ENCODE measurements around the gene CD82. TPM values are rescaled to one million over a fixed set of nuclear protein-coding genes. Genes with fewer than 3 reads are reported as not detected.

The CD82 gene
- polyA plus RNA-seq, 1 donor (not counting 4 experiments of a cell fraction or from before 2014, with no cell fraction given): 118 TPM

- peak overlapping the region; percentile 10 for H3K27ac ChIP-seq (ENCODE audit: control insufficient read depth, insufficient read depth, low read length)
- no peak for DNase-seq (ENCODE audit: low read depth, low spot score)
- no peak for FAIRE-seq
- no peaks in the 10 kb centered on the region for H3K27me3 ChIP-seq (ENCODE audit: control insufficient read depth, extremely low read depth, insufficient read depth, low read length)
- H2AFZ ChIP-seq (ENCODE audit: control insufficient read depth, low read length): no peak overlapping the region
- H3K79me2 ChIP-seq (ENCODE audit: control insufficient read depth, insufficient read depth, low read length): peaks cover 67% of the 10 kb centered on the region
- TF ChIP-seq CTCF (optimal IDR thresholded peaks at IDR 0.05 in 1 of 3, IDR thresholded peaks at IDR 0.05 in 1 of 3, conservative IDR thresholded peaks at IDR 0.05 in 1 of 3; ENCODE audit: extremely low read depth in 1 of 3, insufficient read depth in 2 of 3, low read length in 3 of 3) (no peak), EZH2 (IDR thresholded peaks at IDR 0.05; ENCODE audit: low read length) (no peak)
- H3K9me3 ChIP-seq (ENCODE audit: control insufficient read depth, low read depth, low read length): no peaks in the 10 kb centered on the region
- H3K36me3 ChIP-seq (ENCODE audit: control insufficient read depth in 2 of 2, extremely low read depth in 1 of 2, insufficient read depth in 2 of 2, low read length in 2 of 2): peaks cover 3 to 4% of the 10 kb centered on the region in 2 experiments
- peaks cover 78% of the 10 kb centered on the region for H3K4me1 ChIP-seq (ENCODE audit: control insufficient read depth, extremely low read depth, insufficient read depth, low read length)
- no peaks in the 10 kb centered on the region for H4K20me1 ChIP-seq (ENCODE audit: control insufficient read depth, extremely low read depth, insufficient read depth, low read length)
- no peak overlapping the region for H3K4me3 ChIP-seq (ENCODE audit: control insufficient read depth in 2 of 3, extremely low read depth in 1 of 3, insufficient read depth in 2 of 3, low read depth in 1 of 3, low read length in 3 of 3)
- no peaks in the 10 kb centered on the region for H3K9me1 ChIP-seq (ENCODE audit: control insufficient read depth, extremely low read depth, insufficient read depth, low read length)
- no peak overlapping the region for H3K9ac ChIP-seq (ENCODE audit: control insufficient read depth, extremely low read depth, insufficient read depth, low read length)
- dilution Hi-C loops (cut with MboI; ENCODE audit: extremely low pct_ligation_motif_present, low sequenced_read_pairs): no loop called here
- H3K4me2 ChIP-seq (ENCODE audit: control insufficient read depth, extremely low read depth, insufficient read depth, low read depth, low read length): no peak overlapping the region
These were observed 10.5 kb downstream of the CD82 start for GRCh38 chr11:44575962-44576361.

- TF ChIP-seq CTCF (optimal IDR thresholded peaks at IDR 0.05 in 1 of 3, IDR thresholded peaks at IDR 0.05 in 1 of 3, conservative IDR thresholded peaks at IDR 0.05 in 1 of 3; ENCODE audit: extremely low read depth in 1 of 3, insufficient read depth in 2 of 3, low read length in 3 of 3) (no peak), EZH2 (IDR thresholded peaks at IDR 0.05; ENCODE audit: low read length) (no peak)
- Histone ChIP-seq H4K20me1 (ENCODE audit: control insufficient read depth, extremely low read depth, insufficient read depth, low read length) (no peaks in the 10 kb centered on the region), H3K36me3 (ENCODE audit: control insufficient read depth in 2 of 2, extremely low read depth in 1 of 2, insufficient read depth in 2 of 2, low read length in 2 of 2) (peaks cover 2 to 6% of the 10 kb centered on the region in 2 experiments), H3K9ac (ENCODE audit: control insufficient read depth, extremely low read depth, insufficient read depth, low read length) (peak overlapping the region; percentile 34), H3K4me2 (ENCODE audit: control insufficient read depth, extremely low read depth, insufficient read depth, low read depth, low read length) (peak overlapping the region; percentile 40), H3K9me1 (ENCODE audit: control insufficient read depth, extremely low read depth, insufficient read depth, low read length) (no peaks in the 10 kb centered on the region), H3K79me2 (ENCODE audit: control insufficient read depth, insufficient read depth, low read length) (peaks cover 67% of the 10 kb centered on the region), H2AFZ (ENCODE audit: control insufficient read depth, low read length) (no peak overlapping the region), H3K9me3 (ENCODE audit: control insufficient read depth, low read depth, low read length) (peaks cover 1% of the 10 kb centered on the region), H3K27me3 (ENCODE audit: control insufficient read depth, extremely low read depth, insufficient read depth, low read length) (no peaks in the 10 kb centered on the region), H3K4me1 (ENCODE audit: control insufficient read depth, extremely low read depth, insufficient read depth, low read length) (peaks cover 82% of the 10 kb centered on the region), H3K4me3 (ENCODE audit: control insufficient read depth in 2 of 3, extremely low read depth in 1 of 3, insufficient read depth in 2 of 3, low read depth in 1 of 3, low read length in 3 of 3) (no peak overlapping the region), H3K27ac (ENCODE audit: control insufficient read depth, insufficient read depth, low read length) (peak overlapping the region; percentile 76)
- DNase-seq (ENCODE audit: low read depth, low spot score) (no peak), FAIRE-seq (no peak)
- dilution Hi-C loops (cut with MboI; ENCODE audit: extremely low pct_ligation_motif_present, low sequenced_read_pairs): no loop called here
These were observed 11.2 kb downstream of the CD82 start for GRCh38 chr11:44576656-44577055.
